IPS DF 4.7 (cell line): ENCODE data around the gene LTBR.

ENCODE experiments used
- DNase-seq: peaks from one replicate; pipeline ENCODE4 v3.0.0-alpha.2; 2013; ENCODE audit warnings: low spot score; ENCODE audit errors: extremely low read depth

Gene LTBR

GRCh38 chr12:6382371-6382770 is 1.6 kb upstream of the LTBR start:
- no peak for DNase-seq

- DNase-seq = no peak
These were observed 980 bp upstream of the LTBR start for GRCh38 chr12:6382982-6383381.

- DNase-seq = no peak
These were observed 806 bp downstream of the LTBR start for GRCh38 chr12:6384499-6385436.

DNA sequence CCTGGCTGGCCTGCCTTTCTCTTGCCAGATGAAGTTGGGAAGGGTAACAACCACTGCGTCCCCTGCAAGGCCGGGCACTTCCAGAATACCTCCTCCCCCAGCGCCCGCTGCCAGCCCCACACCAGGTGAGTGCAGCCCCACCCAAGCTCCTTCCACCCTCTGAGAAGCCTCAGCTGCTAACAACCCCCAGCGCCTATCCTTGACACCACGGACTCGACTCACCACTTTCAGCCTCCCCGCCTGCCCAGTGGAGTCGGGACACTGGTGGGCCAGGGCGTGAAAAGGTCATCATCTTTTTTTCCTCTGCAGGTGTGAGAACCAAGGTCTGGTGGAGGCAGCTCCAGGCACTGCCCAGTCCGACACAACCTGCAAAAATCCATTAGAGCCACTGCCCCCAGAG is 2.1 kb downstream of the LTBR start:
- DNase-seq = no peak

DNA sequence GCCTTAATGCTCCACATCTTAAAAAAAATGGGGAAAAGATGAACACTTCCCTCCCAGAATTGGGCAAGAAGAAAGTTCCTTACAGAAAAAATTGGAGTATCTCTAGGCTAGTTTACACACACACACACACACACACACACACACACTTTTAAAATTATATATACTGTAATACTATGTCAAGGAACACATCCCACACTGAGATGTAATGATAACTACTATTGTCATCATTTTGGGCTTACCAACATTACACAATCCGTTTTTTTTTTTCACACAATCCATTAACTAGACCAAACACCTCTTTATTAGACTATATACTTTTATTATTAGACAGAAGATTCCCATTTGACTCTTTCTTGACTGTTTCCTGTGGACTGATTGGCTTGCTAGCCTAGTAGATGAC is 2.5 kb downstream of the LTBR start:
- no peak for DNase-seq

- DNase-seq = no peak
These were observed 3.6 kb downstream of the LTBR start for GRCh38 chr12:6387541-6387940.

- no peak for DNase-seq
These were observed 6.3 kb downstream of the LTBR start for GRCh38 chr12:6390084-6390799.

- DNase-seq = no peak
These were observed 7.1 kb downstream of the LTBR start for GRCh38 chr12:6391013-6391412.

- no peak for DNase-seq
These were observed 8.5 kb downstream of the LTBR start for GRCh38 chr12:6392504-6392903.

- no peak for DNase-seq
These were observed 9.1 kb downstream of the LTBR start for GRCh38 chr12:6393109-6393508.

GRCh38 chr12:6394398-6394797 is 10.4 kb downstream of the LTBR start:
- no peak for DNase-seq

DNA sequence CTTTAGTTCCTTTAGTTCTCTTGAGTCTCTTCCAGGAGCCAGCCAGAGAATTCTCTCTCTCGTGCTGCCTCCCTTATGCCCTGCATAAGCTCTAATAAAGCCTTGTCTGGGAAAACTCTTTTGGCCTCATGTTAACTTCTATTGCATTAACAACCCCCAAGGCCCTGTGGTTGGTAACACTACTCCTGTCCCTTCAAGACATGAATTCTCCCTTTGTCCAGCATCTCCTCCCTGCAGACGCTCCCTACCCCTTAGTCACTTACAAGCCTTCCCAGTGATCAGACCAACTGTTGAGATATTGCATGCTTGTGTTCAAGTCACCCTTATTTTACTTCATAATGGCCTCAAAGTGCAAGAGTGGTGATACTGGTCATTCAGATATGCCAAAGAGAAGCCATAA is 12.1 kb downstream of the LTBR start:
- no peak for DNase-seq

- no peak for DNase-seq
These were observed 16.1 kb downstream of the LTBR start for GRCh38 chr12:6399884-6400644.

DNA sequence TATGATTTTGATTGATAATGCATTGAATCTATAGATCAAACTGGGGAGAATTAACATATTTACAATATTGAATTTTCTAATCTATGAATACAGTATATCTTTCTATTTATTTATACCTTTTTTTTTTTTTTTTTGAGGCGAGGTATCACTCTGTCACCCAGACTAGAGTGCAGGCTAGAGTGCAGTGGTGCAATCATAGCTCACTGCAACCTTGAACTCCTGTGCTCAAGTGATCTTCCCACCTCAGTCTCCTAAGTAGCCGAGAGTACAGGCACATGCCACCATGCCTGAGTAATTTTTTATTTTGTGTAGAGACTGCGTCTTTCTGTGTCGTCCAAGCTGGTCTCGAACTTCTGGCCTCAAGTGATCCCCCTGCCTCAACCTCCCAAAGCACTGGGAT is 20.4 kb downstream of the LTBR start:
- no peak for DNase-seq

- no peak for DNase-seq
These were observed 22.0 kb downstream of the LTBR start for GRCh38 chr12:6405963-6406362.

DNA sequence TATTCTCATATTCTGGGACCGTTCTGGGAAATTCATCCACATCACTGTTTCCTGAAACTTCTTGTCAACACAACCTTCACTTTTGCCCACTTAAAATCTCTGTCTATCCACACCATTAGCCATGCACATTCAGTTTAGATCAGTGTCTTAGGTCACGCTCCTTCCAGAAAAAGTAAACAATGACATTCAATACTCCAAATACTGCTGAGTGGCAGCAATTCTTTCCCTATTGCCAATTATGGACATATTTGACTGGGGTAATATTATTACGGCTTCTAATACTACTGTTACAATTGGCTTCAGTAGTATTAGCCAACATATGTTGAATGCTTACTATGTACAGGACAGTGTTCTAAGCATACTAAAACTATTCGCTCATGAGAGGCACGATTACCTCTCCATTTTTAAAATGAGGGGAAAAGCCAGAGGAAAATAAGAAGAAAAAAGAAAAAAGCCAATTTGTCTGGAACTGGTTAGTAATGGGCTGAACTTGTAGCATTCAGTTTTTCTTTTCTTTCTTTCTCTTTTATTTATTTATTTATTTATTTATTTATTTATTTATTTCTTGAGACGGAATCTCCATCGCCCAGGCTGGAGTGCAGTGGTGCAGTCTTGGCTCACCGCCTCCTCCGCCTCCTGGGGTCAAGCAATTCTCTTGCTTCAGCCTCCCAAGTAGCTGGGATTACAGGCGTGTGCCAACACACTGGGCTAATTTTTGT is 23.4 kb downstream of the LTBR start:
- no peak for DNase-seq

DNA sequence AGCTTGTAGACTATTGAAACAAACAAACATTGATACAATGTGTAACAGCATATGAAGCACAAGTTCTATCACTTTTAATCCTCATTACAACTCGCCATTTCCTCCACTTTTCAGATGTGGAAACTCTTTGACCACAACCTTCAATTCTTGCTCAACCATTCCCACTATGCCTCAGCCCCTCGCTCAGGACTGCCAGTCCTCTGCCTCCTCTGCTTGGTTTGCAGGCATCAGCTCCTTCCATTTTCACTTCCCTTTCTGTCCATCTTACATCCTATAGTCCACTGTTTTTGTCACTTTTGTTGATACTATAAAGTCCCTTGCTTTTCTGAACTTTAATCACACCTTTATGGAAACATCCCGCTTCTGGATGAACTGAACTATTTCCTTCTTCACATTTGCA is 32.6 kb downstream of the LTBR start:
- no peak for DNase-seq

- no peak for DNase-seq
These were observed 34.8 kb downstream of the LTBR start for GRCh38 chr12:6418796-6419195.

- DNase-seq = no peak
These were observed 36.4 kb downstream of the LTBR start for GRCh38 chr12:6420364-6420763.

DNA sequence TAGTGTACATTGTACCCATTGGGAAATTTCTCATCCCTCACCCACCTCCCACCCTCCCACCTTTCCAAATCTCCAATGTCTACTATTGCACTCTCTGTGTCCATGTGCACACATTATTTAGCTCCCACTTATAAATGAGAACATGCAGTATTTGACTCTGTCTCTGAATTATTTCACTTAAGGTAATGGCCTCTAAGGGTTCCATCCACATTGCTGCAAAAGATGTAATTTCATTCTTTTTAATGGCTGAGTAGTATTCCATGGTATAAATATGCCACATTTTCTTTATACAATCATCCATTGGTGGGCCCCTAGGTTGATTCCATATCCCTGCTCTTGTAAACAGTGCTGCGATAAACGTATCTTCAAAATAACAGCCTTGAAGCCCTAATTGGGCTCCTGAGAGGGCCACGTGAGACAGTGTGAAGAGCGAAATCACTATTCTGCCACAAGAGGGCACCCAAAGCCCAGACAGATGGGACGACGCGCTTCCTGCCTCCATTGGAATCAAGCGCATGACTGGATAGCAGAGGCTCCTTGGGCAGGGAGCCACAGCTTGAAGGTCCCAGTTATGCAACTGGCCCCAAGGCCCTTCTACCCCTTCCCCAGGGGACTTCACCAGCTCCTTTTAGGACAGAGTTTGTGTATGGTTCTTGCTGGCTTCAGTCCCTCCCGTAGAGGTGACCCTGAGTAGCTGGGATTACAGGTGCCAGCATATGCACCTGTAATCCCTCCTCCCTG is 39.5 kb downstream of the LTBR start:
- DNase-seq = peak; percentile 83

DNA sequence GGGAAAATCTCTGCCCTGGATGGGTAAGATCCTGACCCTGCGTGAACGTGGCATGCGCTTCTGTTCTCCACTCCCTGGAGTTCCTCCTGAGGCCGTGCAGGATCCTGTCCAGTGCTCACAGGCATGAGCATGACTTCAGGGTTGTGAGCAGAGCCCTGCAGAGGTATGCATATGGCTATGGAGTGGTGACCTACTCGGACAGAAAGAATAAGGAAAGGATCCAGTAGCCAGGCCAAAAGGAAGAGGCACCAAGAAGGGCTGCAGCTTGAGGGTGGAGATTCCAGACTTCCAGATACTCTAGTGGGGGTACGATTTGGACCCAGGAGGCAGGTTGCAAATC is 40.0 kb downstream of the LTBR start:
- DNase-seq = no peak
